Measurements from ENCODE around the gene ZCCHC14. TPM values are rescaled to one million over a fixed set of nuclear protein-coding genes. Genes with fewer than 3 reads are reported as not detected.

The ZCCHC14 gene
- total and polyA plus RNA-seq, 10 of the 15 experiments (the other 5 are each of a cell fraction or from before 2014, with no cell fraction given) = 0.02 to 0.26 (median 0.05) TPM; not detected in 3

GRCh38 chr16:87361916-87362619 lies 130.8 kb downstream of the ZCCHC14 start:
- Histone ChIP-seq H3K9ac (ENCODE audit: control insufficient read depth, insufficient read depth, low read length) (no peak overlapping the region), H4K20me1 (ENCODE audit: control insufficient read depth, insufficient read depth) (no peaks in the 10 kb centered on the region), H3K4me3 (no peak overlapping the region), H3K27ac (ENCODE audit: control insufficient read depth, insufficient read depth) (no peak overlapping the region), H3K4me1 (ENCODE audit: control insufficient read depth, insufficient read depth, low read length) (no peaks in the 10 kb centered on the region), H3K9me3 (replicated peaks; ENCODE audit: control insufficient read depth, insufficient read depth, low read length) (no peaks in the 10 kb centered on the region), H3K27me3 (replicated peaks in 1 of 2; ENCODE audit: control insufficient read depth in 2 of 2, insufficient read depth in 2 of 2, low read length in 1 of 2) (no peaks in the 10 kb centered on the region), H2AFZ (ENCODE audit: control insufficient read depth, low read depth, low read length) (no peak overlapping the region), H3K79me2 (ENCODE audit: control insufficient read depth, insufficient read depth, low read length) (no peaks in the 10 kb centered on the region), H3K4me2 (ENCODE audit: control insufficient read depth, insufficient read depth) (no peak overlapping the region), H3K36me3 (ENCODE audit: control insufficient read depth in 2 of 2, insufficient read depth in 2 of 2, low read length in 1 of 2) (peaks cover 20 to 24% of the 10 kb centered on the region in 2 experiments)
- intact Hi-C loops (cut with micrococcal nuclease; ENCODE audit: unreplicated experiment) = no loop called here
- ChIA-PET CTCF (interaction anchor here (1.4 kb wide), 1 partner anchor 32 kb away, joined by 3 read pairs; no protein-coding TSS in a partner anchor), POLR2A (no interaction called here), RAD21 (ENCODE audit: unreplicated experiment) (no interaction called here), SMC1A (ENCODE audit: uncharacterized antibody, unreplicated experiment) (no interaction called here)
- FAIRE-seq = no peak
- in situ Hi-C loops (cut with MboI) = no loop called here
- no peak for ATAC-seq
- 96% methylated on average over 8 of the region's 8 CpGs for WGBS (ENCODE audit: insufficient coverage, insufficient replicate concordance, low lambda C conversion rate, missing lambda C conversion rate)
- TF ChIP-seq CHD1 (IDR thresholded peaks at IDR 0.05; ENCODE audit: low read depth, low read length) = no peak
- no peak for TF ChIP-seq ASH2L (IDR thresholded peaks at IDR 0.05; ENCODE audit: borderline replicate concordance, low read depth)
- TF ChIP-seq IRF5 (IDR thresholded peaks at IDR 0.05; ENCODE audit: borderline replicate concordance) = no peak
- no peak for TF ChIP-seq CUX1 (IDR thresholded peaks at IDR 0.05; ENCODE audit: insufficient replicate concordance, low read depth, low read length)
- TF ChIP-seq ZNF592 (IDR thresholded peaks at IDR 0.05) = no peak
- BruUV-seq (replicated peaks) = no TSS peak
- DNase-seq (ENCODE audit: low read depth, low spot score) = no peak
